Thymus (tissue), 11 donors: ENCODE data around the gene TRAPPC1. TPM values are rescaled to one million over a fixed set of nuclear protein-coding genes. Genes with fewer than 3 reads are reported as not detected.
"Not testable (repeated sequence)": the region's sequence is repeated elsewhere in the genome, so short reads cannot be mapped to it uniquely, and the experiment has no call there.

ENCODE experiments used
- DNase-seq, 9 donors: peaks; one replicate each; pipeline ENCODE4 v3.0.0-alpha.2; 2013; ENCODE audit warnings: low spot score in 9 of 9, low read depth in 6 of 9, missing footprints in 1 of 9
- H3K27ac ChIP-seq, 2 donors: one replicate each; pipeline ENCODE4 v1.5.1; 2013; ENCODE audit warnings: control low read depth in 1 of 2, low read depth in 1 of 2, low read length in 1 of 2, mild to moderate bottlenecking in 1 of 2, moderate library complexity in 1 of 2
- H3K27me3 ChIP-seq, 2 donors: one replicate each; pipeline ENCODE4 v1.5.1; 2013; ENCODE audit warnings: low read length in 1 of 2; ENCODE audit not compliant: control insufficient read depth in 2 of 2, insufficient read depth in 1 of 2
- H3K36me3 ChIP-seq, 2 donors: one replicate each; pipeline ENCODE4 v1.5.1; 2013; ENCODE audit warnings: low read length in 1 of 2, mild to moderate bottlenecking in 1 of 2, moderate library complexity in 1 of 2; ENCODE audit not compliant: control insufficient read depth in 2 of 2, insufficient read depth in 2 of 2
- H3K4me1 ChIP-seq, 2 donors: one replicate each; pipeline ENCODE4 v1.5.1; 2013; ENCODE audit warnings: low read length in 2 of 2; ENCODE audit not compliant: control insufficient read depth in 2 of 2, insufficient read depth in 2 of 2
- H3K4me3 ChIP-seq, 2 donors: one replicate each; pipeline ENCODE4 v1.5.1; 2013; ENCODE audit warnings: low read length in 2 of 2, control low read depth in 1 of 2, mild to moderate bottlenecking in 1 of 2
- H3K9me3 ChIP-seq, 2 donors: one replicate each; pipeline ENCODE4 v1.5.1; 2013; ENCODE audit warnings: low read length in 1 of 2, mild to moderate bottlenecking in 1 of 2; ENCODE audit not compliant: control insufficient read depth in 2 of 2, insufficient read depth in 1 of 2
- WGBS: extraction: QIAGEN DNeasy Blood & Tissue Kit; methylation state at CpG from one replicate; pipeline ENCODE4 v1.1.7; 2013; 5-methylcytosine and 5-hydroxymethylcytosine counted together
- polyA plus RNA-seq: library from polyadenylated mRNA; stranded (reverse); fragments of 200-250 nt; gene quantifications from one replicate; pipeline ENCODE4 v1.2.3, GENCODE V29; 2013
- total RNA-seq: library from RNA; stranded (reverse); fragments of 120-200 nt; gene quantifications from one replicate; pipeline ENCODE4 v1.2.4, GENCODE V29; 2013
- donor health status: healthy.

Gene TRAPPC1
- total and polyA plus RNA-seq, 2 donors = 29.0 to 137 TPM

DNA sequence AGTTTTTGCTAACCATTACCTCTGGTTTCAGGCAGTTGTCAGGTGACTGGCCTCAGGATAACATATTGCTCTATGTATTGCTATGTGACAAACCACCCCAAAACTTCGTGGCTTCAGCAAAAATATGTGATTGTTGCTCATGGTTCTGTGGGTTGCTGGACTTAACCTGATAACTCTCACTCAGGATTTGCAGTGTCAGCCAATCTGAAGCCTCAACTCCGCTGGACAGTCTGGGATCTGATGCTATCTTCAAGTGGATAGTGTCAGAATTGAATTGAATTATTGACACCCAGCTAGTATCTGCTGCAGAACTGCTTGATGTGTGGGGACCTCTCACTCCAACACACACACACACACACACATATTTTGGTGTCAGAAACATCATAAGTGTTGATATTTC is 36.0 kb upstream of the TRAPPC1 start:
- 75% methylated on average over 2 of the region's 2 CpGs for WGBS
- Histone ChIP-seq H3K36me3 (no peaks in the 10 kb centered on the region), H3K4me3 (no peak overlapping the region), H3K27me3 (peaks cover 0 to 2% of the 10 kb centered on the region in 2 donors), H3K27ac (no peak overlapping the region), H3K4me1 (no peaks in the 10 kb centered on the region), H3K9me3 (no peaks in the 10 kb centered on the region)
- no peak for DNase-seq

DNA sequence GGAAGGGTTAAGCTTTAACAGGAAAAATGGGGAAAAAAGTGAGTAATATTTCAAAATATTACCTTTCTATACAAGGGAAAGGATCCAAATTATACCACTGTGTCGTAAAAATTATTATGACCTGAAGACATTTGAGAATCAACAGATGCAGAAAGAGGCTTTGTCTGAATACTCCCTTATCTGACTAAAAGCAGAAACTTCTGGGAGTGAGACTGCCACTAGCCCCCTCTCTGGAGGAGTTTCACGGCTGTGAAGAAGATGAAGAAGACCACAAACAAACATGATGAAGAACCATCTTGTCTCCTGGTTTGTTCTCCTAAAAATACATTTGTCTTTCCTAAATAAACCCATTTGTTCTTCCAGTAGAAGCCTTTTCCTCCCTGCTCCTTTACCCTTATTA is 29.7 kb upstream of the TRAPPC1 start:
- no peak for DNase-seq
- Histone ChIP-seq H3K27ac (no peak overlapping the region), H3K27me3 (peaks cover 0 to 8% of the 10 kb centered on the region in 2 donors), H3K4me1 (no peaks in the 10 kb centered on the region), H3K36me3 (no peaks in the 10 kb centered on the region), H3K4me3 (no peak overlapping the region), H3K9me3 (no peaks in the 10 kb centered on the region)
- 57% methylated on average over 2 of the region's 2 CpGs for WGBS

DNA sequence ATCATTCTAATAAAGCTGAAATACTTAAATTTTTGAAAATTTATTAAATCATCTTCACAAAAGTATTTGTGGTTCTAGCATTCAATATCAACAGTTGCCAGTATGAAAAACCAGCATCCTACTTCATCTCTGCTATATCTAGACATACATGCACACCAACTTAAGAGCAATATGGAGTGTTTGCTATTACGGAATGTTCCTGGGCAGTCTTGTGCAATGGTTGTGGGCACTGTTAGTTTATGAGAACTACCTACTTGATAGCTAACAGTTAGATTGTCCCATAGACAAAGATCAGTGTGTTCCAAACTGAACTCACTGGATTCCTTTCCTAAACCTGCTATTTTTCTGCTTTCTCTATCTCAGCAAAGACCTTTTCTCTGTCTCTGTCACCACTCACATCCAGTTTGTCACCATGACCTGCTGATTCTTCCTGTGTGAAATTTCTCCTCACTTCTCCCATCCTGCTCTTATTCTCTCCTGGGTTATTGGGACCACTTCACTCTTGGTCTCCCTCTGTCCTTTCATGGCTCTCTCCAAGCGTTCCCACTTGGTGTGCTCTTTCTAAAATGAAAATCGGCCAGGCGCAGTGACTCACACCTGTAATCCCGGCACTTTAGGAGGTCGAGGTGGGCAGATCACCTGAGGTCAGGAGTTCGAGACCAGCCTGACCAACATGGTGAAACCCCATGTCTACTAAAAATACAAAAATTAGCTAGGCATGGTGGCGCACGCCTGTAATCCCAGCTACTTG is 27.9 kb upstream of the TRAPPC1 start:
- no peak overlapping the region for H3K4me3 ChIP-seq
- no peaks in the 10 kb centered on the region for H3K9me3 ChIP-seq
- H3K27me3 ChIP-seq = peaks cover 0 to 8% of the 10 kb centered on the region in 2 donors
- DNase-seq = no peak
- H3K27ac ChIP-seq = no peak overlapping the region
- no peaks in the 10 kb centered on the region for H3K4me1 ChIP-seq
- no peaks in the 10 kb centered on the region for H3K36me3 ChIP-seq
- 95% methylated on average over 9 of the region's 9 CpGs for WGBS

DNA sequence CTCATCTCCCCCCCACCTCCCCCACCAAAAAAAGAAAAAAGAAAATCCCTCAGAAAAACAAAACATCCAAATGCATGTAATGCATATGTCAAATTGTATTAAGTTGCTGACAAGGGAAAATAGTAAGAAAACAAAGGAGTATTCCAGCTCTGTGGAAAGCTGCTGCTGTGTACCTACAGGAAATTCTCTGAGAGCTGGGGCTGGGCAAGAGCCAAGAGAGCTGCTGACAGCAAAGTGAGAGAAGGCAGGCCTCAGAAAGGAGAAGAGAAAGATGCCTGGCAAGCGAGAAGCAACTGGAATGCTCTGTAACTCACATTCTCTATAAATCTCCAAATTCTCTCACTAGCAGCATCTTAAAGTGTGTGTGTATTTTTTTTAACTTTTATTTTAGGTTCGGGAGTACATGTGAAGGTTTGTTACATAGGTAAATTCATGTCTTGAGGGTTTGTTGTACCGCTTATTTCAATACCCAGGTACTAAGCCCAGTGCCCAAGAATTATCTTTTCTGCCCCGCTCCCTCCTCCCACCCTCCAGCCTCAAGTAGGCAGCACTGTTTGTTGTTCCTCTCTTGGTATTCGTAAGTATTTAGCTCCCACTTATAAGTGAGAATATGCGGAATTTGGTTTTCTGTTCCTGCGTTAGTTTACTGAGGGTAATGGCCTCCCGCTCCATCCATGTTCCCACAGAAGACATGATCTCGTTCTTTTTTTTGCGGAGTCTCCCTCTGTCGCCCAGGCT is 24.7 kb upstream of the TRAPPC1 start:
- no peak for DNase-seq
- 89% methylated on average over 11 of the region's 11 CpGs for WGBS
- Histone ChIP-seq H3K9me3 (no peaks in the 10 kb centered on the region), H3K36me3 (no peaks in the 10 kb centered on the region), H3K27ac (no peak overlapping the region), H3K4me1 (no peaks in the 10 kb centered on the region), H3K27me3 (peaks cover 0 to 8% of the 10 kb centered on the region in 2 donors), H3K4me3 (no peak overlapping the region)

DNA sequence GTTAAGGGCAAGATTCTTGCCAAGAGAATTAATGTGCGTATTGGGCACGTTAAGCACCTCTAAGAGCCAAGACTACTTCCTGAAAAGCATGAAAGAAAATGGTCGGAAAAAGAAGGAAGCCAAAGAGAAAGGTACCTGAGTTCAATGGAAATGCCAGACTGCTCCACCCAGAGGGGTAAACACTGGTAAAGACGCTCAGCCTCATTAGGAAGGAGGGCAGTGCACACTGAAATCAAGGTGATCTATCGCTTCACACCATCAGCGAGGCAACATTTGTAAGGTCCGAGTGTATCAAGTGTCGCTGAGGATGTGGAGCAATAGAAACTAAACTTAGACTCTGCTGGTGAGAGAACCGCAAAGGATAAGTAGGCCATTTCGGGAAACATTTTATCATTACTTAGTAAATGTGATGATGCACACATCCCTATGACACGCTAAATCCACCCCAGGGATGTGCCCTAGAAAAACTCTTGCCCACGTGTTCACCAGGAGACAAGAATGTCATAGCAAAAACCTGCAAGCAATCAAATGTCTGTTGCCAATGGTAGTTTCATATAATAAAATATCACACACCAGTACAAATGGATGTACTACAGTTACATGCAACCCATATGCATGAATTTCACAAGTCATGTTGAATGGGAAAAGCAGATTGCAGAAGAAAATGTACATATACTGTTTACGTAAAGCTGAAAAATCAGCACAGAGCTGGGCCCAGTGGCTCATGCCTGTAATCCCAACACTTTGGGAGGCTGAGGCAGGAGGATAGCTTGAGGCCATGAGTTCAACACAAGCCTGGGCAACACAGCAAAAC is 23.9 kb upstream of the TRAPPC1 start:
- Histone ChIP-seq H3K27me3 (peaks cover 0 to 5% of the 10 kb centered on the region in 2 donors), H3K27ac (no peak overlapping the region), H3K4me1 (no peaks in the 10 kb centered on the region), H3K9me3 (no peaks in the 10 kb centered on the region), H3K4me3 (no peak overlapping the region), H3K36me3 (no peaks in the 10 kb centered on the region)
- DNase-seq = no peak
- WGBS = 93% methylated on average over 13 of the region's 13 CpGs

DNA sequence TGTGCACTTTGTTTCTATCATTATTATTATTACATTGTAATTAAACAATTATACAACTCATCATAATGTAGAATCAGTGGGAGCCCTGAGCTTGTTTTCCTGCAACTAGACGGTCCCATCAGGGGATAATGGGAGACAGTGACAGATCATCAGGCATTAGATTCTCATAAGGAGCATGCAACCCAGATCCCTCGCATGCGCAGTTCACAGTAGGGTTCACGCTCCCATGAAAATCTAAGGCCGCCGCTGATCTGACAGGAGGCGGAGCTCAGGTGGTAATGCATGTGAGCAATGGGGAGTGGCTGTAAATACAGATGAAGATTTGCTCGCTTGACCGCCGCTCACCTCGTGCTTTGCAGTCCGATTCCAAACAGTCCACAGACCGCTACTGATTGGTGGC is 21.5 kb upstream of the TRAPPC1 start:
- H3K27me3 ChIP-seq, H3K27ac ChIP-seq, H3K4me1 ChIP-seq, DNase-seq, H3K4me3 ChIP-seq, H3K9me3 ChIP-seq: not testable (repeated sequence)
- 97% methylated on average over 13 of the region's 13 CpGs for WGBS
- peaks cover 11 to 17% of the 10 kb centered on the region in 2 donors for H3K36me3 ChIP-seq

DNA sequence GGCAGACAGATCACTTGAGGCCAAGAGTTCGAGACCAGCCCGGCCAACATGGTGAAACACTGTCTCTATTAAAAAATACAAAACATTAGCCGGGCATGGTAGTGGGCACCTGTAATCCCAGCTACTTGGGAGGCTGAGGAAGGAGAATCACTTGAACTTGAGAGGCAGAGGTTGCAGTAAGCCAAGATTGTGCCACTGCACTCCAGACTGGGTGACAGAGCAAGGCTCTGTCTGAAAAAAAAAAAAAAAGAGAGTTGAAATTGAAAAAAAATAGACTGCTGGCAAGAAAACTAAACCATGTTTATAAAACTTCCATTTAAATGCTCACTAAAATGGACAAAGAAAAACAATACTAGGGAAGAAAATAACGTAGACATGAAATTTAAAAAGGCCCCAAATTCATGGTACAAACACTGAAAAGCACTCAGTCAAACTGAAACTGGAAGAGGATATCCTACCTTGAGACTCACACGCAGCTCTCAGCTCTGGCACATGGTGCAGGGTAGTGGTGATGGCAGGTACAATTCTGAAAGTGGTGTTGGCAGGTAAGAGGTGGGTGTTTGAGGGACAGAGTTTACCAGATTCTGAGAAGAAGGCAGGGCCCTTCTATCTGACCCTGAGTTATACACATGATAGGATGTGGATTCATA is 19.5 kb upstream of the TRAPPC1 start:
- no peak overlapping the region for H3K27ac ChIP-seq
- whole genome bisulfite sequencing = 84% methylated on average over 5 of the region's 5 CpGs
- peak in 1 of 9 donors; percentile 10 for DNase-seq
- H3K4me1 ChIP-seq = no peaks in the 10 kb centered on the region
- H3K27me3 ChIP-seq = no peaks in the 10 kb centered on the region
- no peak overlapping the region for H3K4me3 ChIP-seq
- H3K36me3 ChIP-seq = peaks cover 26 to 33% of the 10 kb centered on the region in 2 donors
- H3K9me3 ChIP-seq = no peaks in the 10 kb centered on the region

DNA sequence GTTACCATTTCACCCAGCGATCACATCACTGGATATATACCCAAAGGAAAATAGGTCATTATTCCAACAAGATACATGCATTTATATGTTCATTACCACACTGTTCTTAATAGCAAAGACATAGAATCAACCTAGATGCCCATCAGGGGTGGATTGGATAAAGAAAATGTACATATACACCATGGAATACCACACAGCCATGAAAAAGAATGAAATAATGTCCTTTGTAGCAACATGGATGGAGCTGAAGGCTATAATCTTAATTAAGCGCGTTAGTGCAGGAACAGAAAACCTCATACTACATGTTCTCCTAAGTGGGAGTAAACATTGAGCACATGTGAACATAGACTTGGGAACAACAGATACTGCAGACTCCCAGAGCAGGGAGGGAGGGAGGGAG is 18.8 kb upstream of the TRAPPC1 start:
- Histone ChIP-seq H3K4me3 (no peak overlapping the region), H3K27me3 (no peaks in the 10 kb centered on the region), H3K27ac (no peak overlapping the region), H3K36me3 (peaks cover 33 to 40% of the 10 kb centered on the region in 2 donors), H3K4me1 (no peaks in the 10 kb centered on the region), H3K9me3 (no peaks in the 10 kb centered on the region)
- WGBS = 85% methylated on average over 3 of the region's 3 CpGs
- DNase-seq = no peak
